Measurements from ENCODE around the gene MYLK.
"Not testable (repeated sequence)": the region's sequence is repeated elsewhere in the genome, so short reads cannot be mapped to it uniquely, and the experiment has no call there.

MYLK gene, protein sequence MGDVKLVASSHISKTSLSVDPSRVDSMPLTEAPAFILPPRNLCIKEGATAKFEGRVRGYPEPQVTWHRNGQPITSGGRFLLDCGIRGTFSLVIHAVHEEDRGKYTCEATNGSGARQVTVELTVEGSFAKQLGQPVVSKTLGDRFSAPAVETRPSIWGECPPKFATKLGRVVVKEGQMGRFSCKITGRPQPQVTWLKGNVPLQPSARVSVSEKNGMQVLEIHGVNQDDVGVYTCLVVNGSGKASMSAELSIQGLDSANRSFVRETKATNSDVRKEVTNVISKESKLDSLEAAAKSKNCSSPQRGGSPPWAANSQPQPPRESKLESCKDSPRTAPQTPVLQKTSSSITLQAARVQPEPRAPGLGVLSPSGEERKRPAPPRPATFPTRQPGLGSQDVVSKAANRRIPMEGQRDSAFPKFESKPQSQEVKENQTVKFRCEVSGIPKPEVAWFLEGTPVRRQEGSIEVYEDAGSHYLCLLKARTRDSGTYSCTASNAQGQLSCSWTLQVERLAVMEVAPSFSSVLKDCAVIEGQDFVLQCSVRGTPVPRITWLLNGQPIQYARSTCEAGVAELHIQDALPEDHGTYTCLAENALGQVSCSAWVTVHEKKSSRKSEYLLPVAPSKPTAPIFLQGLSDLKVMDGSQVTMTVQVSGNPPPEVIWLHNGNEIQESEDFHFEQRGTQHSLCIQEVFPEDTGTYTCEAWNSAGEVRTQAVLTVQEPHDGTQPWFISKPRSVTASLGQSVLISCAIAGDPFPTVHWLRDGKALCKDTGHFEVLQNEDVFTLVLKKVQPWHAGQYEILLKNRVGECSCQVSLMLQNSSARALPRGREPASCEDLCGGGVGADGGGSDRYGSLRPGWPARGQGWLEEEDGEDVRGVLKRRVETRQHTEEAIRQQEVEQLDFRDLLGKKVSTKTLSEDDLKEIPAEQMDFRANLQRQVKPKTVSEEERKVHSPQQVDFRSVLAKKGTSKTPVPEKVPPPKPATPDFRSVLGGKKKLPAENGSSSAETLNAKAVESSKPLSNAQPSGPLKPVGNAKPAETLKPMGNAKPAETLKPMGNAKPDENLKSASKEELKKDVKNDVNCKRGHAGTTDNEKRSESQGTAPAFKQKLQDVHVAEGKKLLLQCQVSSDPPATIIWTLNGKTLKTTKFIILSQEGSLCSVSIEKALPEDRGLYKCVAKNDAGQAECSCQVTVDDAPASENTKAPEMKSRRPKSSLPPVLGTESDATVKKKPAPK (N-terminal part only)

GRCh38 chr3:123884203-123884831 lies at the start of gene MYLK:
TSS of gene MYLK (minus strand) at chr3:123884332. CDS start at chr3:123793841, 90,491 bp downstream.
- DNase-seq, result peak; percentile 87

DNA sequence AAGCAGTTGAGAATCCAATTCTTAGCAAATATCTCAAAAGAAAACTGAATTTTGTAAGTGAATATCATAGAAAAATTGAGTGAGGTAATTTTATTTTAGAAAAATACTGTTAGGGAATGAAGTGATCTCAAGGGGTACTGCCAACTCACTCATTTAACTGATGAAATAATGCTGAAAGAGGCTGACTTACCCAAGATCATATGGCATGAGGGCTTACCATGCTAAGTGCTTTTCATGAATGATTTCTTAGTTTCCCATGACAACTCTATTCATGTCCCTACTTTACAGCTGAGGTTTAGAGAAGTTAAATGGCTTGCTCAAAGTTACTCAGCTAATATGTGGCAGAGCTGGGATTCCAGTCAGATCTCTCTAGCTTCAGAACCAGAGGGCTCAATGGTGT lies 46.3 kb upstream of the MYLK start:
- no peak for DNase-seq

DNA sequence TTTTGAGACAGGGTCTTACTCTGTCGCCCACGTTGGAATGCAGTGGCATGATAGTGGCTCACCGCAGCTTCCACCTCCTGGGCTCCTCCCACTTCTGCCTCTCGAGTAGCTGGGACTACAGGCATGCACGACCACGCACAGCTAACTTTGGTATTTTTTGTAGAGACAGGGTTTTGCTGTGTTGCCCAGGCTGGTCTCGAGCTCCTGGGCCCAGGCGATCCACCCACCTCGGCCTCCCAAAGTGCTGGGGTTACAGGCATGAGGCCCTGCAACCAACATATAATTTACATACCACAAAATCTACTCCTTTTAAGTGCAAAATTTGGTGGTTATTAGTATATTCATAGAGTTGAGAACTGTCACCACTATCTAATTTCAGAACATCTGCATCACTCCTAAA lies 45.2 kb upstream of the MYLK start:
- DNase-seq, result no peak

DNA sequence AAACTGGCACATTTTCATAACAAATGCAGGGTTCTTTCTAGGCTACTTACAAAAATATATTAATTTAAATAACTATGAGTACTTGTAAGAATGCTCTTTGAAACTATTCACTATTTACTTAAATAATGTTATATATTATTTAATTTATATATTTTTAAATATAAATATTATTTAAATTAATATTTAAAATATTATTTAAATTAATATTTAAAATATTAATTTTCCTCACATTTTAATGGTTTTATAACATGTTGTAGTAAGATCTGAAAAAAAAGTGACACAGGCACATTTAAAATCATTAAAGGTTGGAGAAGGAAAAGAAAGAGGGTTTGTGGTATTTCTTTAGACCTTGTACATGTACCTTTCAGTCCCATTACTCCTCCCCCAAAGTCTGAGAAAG lies 42.3 kb upstream of the MYLK start:
- no peak for DNase-seq

GRCh38 chr3:123920868-123921267 lies 36.7 kb upstream of the MYLK start:
- no peak for DNase-seq

DNA sequence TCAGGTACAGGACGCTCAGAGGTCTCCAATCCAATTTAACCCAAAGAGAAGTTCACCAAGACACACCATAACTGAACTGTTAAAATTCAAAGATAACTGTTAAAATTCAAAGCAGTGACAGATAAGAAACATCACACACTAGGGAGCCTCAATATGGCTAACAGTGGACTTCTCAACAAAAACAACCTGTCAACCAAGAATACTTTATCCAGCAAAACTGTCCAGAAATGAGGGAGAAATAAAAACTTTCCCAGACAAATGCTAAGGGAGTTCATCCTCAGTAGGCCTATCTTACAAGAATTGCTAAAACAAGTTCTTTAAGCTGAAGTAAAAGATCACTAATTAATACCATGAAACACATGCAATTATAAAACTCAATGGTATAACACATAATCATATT lies 36.3 kb upstream of the MYLK start:
- no peak for DNase-seq

DNA sequence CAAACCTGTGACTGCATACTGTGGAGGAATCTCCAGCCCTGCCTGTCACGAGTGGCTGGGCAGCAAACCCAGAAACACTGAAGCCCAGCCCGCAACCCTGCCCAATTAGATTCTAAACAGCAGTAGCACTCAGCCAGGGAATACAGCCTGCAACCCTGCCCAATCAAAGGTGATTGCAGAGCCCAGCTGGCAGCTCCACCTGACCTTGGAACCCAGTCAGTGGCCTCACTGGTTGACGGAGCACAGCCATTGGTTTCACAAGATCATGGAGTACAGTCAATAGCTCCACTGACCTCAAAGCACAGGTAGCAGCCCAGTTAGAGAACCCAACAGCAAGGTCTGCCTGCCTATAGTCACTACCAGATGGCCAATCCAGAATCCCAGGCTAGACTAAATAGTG lies 35.2 kb upstream of the MYLK start:
- DNase-seq, result no peak

DNA sequence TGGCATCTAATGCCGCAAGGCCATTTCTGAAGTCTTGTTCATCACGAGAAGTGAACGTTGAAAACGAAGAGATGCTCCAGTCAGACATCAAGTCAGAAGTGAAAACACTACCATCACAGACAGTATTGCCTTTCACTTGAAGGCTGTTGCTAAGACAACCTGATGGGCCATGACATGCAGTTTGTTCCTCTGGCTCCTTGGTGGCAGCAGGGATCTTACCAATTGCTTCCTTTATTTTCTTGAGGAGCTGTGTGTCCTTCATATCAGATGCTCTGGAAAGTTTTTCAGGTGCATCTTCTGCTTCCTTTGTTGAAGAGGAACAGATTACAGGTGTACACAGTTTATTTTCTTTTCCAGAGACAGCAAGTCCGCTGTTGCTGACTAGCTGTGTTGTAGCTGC lies 30.7 kb upstream of the MYLK start:
- no peak for DNase-seq

- no peak for DNase-seq
Observed at GRCh38 chr3:123909785-123910184, 25.7 kb upstream of the MYLK start.

DNA sequence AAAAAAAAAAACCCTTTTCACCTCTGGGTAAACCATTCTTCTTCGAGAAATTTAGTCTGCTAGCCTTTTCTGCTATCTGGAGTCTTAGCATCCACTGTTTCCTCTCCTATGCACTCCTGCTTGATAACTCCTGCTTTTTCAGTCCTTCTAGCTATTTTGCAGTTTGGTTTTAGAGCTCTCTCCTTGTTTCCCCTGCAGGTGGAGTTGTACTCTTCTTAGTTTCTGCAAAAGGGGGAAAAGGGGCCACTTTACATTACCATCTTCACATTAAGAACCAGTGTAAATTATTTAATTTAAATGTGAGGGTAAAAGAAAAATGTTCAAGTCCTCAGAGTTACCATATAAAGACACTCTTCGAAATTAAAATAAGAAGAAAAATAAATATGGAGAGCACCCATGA lies 23.6 kb upstream of the MYLK start:
- DNase-seq, result no peak

GRCh38 chr3:123899300-123899865 lies 15.3 kb upstream of the MYLK start:
- DNase-seq, result no peak

- DNase-seq, result no peak
Observed at GRCh38 chr3:123893012-123893411, 8.9 kb upstream of the MYLK start.

- no peak for DNase-seq
Observed at GRCh38 chr3:123892195-123892594, 8.1 kb upstream of the MYLK start.

- DNase-seq, result not testable (repeated sequence)
Observed at GRCh38 chr3:123890991-123891390, 6.9 kb upstream of the MYLK start.

DNA sequence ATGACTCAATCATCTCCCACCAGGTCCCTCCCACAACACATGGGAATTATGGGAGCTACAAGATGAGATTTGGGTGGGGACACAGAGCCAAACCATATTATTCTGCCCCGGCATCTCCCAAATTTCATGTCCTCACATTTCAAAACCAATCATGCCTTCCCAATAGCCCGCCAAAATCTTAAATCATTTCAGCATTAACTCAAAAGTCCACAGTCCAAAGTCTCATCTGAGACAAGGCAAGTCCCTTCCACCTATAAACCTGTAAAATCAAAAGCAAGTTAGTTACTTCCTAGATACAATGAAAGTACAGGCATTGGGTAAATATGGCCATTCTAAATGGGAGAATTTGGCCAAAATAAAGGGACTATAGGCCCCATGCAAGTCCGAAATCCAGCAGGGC lies 6.0 kb upstream of the MYLK start:
- not testable (repeated sequence) for DNase-seq

GRCh38 chr3:123884993-123885392 lies 861 bp upstream of the MYLK start:
- DNase-seq, result no peak

DNA sequence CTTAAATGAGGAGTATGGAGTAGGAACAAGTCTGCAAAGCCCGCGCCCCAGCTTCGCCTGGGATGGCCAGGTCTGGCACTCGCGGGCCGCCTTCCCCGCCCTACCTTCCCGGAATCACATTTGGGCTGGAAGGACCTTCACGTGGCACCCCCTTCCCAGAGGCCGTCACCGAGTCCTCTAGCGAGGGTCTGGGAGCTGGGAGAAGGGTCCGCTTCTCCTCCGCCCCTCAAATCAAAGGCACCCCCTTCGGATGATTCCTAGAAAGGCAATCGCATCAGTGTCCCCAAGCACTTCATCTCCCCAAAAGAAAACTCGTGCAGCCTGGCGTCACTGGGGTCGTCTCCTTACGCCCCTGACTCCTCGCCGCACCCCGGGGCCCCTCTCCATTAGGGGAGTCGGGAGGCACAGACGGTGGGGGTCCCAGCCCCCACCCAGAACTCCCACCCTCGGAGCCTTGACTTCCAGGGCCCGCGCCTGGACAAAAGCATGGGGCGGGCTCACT lies 380 bp downstream of the MYLK start:
- DNase-seq, result no peak

DNA sequence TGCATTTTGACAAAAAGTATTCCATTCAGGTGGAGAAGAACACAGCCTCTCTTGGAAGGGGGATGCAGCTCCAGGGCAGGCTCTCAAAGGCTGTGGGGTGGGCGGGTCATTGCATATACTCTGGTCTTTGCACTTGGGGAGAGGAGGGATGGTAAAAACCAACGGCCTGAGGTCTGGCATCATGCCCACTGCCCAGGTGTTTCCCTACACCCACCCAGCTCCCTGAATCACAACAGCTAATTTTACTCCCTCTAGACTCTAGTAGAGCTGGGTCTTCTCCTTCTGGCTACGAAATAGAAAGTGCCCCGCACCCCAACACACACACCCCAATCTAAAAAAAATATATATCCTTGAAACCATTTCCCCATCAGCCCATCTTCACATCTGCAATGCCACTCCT lies 1.0 kb downstream of the MYLK start:
- no peak for DNase-seq

GRCh38 chr3:123881771-123882170 lies 2.4 kb downstream of the MYLK start:
- DNase-seq, result no peak

DNA sequence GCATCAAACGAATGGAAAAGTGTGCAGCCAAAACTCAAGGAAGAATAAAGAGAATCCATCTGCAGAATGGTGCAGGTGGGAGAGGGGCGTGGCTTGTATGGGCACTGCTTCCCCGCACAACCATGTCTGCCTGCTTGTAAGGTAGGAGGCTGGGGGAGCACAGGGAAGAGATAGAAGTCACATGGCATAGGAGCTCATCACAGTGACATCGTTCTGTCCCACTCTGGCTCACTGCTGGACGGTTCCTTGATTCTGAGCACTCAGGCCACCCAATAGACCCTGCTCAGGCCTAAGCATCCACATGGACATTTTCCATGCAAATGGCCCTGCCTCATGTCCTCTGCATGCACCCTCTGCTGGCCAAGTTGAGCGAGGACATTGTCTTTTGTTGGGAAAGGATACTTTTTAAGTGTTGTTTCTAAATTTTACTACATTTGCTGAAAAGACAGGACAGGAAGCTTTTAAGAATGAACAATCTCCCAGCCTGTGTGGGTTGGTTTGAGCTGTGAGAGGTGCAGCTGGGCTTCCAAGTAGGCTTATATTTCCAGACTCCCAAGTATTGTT lies 3.1 kb downstream of the MYLK start:
- DNase-seq, result no peak

GRCh38 chr3:123878807-123879206 lies 5.3 kb downstream of the MYLK start:
- no peak for DNase-seq

GRCh38 chr3:123877965-123878364 lies 6.2 kb downstream of the MYLK start:
- no peak for DNase-seq

All from NCI-H2029 (cell line).